Limb (tissue), 2 donors: Measurements from ENCODE around the gene TMC1.

Source experiments
- DNase-seq, 2 donors: peaks; one replicate each; pipeline ENCODE4 v3.0.0-alpha.2; 2016; ENCODE audit errors: extremely low spot score in 2 of 2

TMC1 gene

GRCh38 chr9:72600671-72601070, 79.3 kb downstream of the TMC1 start:
- DNase-seq, result no peak

- no peak for DNase-seq
Measured at GRCh38 chr9:72601615-72602014, 80.2 kb downstream of the TMC1 start.

DNA sequence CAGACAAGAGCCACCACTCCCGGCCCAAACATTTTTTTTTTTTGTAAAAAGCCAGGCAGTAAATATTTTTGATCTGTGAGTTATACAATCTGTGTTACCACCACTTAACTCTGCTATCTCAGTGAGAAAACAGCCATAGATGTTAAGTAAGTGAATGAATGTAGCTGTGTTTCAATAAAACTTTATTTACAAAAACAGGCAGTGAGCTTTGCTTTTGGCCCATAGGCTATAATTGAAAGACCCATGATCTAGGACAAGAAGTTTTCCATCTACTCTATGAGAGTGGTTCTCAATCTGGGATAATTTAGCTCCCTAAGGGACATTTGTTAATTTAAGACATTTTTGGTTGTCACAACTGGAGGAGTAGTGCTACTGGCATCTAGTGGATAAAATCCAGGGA, 91.0 kb downstream of the TMC1 start:
- DNase-seq, result no peak

DNA sequence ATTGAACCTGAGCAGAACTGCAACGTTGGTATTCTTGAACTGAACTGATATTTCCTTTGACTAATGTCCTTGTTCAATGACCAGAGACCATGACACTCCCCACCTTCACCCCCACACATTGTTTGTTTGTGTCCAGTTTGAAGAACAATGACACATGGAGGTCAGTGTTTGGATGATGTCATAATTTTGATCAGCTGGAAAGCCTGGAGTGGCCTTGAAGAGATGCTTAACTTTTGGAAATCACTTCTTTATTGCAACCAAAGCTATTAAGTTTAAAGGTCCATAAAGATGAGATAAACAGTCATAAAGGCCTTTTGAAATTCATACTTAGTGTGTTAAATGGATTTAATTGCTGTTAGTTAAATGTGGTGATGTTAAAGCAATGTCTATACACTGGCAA, 92.7 kb downstream of the TMC1 start:
- no peak for DNase-seq

- no peak for DNase-seq
Measured at GRCh38 chr9:72615931-72616330, 94.5 kb downstream of the TMC1 start.

- DNase-seq, result no peak
Measured at GRCh38 chr9:72618811-72619210, 97.4 kb downstream of the TMC1 start.

DNA sequence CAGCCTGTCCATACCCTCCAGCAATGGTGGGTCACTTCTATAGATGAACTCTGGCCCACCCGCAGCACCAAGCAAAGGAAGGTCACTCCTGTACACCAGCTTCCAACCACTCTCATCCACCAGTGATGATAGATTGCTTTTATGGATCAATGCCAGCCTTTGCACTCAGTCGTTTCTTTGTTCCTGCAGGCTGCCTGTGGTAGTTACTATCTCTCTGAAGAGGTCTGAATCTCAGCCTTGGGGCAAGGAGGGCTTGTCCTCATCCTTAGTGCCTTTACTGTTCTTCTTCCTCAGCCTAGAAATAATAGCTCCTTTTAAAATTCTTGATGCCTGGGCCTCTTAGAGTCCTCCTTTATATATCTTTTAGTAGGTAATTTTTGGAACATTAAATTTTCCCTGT, 100.8 kb downstream of the TMC1 start:
- no peak for DNase-seq

DNA sequence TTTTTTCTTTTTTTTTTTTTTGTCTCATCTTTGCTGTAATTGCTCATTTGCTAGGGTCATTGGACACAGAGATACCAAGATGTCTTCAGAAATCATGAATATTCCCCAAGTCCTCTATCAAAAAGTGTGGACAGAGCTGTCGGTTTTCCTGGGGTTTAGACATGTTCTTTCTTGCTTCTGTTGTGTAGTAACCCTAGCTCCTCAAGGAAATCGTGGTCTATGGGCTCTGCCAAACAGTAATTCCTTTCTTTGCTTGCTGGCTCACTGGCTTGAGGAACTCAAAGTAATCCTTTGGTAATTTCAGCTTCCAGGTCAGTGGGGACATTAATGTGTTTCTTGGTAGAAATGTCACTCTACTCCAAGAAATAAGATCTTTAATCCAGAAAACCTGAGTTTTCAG, 101.7 kb downstream of the TMC1 start:
- no peak for DNase-seq

- DNase-seq, result no peak
Measured at GRCh38 chr9:72627147-72627546, 105.7 kb downstream of the TMC1 start.

DNA sequence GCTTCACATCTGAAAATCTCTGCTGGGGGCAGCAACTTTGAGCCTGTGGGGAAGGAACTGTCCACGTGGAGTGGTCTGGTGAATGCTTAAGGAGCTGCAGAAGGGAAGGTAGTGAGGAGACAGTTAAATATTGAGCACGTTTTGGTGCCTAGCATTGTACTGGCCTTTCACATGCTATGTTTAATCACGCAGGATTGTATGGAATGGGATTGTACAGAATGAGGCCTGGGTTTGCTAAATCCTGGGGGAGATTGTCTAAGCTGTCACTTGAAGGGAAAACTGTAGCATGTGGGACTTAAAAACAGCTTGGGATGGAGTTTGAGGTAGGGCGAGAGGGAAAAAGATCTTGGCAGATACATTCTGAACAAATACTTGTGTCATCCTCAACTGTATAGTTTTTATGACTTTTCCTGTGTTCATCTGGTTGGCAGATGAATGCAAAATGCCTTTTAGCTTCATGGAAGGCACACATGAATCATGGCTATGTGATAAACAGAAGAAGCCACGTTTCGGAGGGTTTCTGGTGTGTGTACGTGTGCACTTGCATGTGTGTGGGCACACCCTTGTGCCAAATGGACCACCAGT, 106.6 kb downstream of the TMC1 start:
- DNase-seq, result no peak

DNA sequence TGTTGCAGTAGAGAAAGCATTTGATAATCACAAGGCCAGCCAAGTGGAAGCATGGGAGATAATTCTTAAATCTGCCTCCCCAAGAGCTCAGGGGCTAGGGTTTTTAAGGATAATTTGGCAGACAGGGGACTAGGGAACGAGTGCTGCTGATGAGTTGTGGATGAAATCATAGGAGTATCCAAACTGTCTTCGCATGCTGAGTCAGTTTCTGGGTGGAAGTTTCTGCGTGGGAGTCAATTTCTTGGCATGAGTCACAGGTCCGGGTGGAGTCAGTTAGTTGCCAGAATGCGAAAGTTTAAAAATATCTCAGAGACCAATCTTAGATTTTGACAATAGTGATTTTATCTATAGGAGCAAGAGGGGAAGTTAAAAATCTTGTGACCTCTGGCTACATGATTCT, 112.6 kb downstream of the TMC1 start:
- no peak for DNase-seq

GRCh38 chr9:72635197-72635596, 113.8 kb downstream of the TMC1 start:
- DNase-seq, result no peak

- DNase-seq, result no peak
Measured at GRCh38 chr9:72636621-72637020, 115.2 kb downstream of the TMC1 start.

DNA sequence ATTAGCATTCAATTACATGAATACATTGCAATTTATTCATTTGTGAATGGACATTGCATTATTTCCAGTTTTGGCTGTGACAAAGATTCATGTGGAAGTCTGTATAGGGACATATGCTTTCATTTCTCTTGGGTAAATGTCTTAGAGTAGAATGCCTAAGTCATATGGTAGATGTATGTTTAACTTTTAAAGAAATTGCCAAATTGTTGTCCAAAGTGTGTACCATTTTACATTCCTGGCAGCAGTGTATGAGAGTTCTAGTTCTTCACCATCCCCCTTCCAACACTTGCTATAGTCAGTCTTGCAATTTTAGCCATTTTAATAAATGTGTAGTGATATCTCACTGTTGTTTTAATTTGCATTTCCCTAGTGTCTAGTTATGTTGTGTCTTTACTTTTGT, 122.2 kb downstream of the TMC1 start:
- DNase-seq, result no peak

DNA sequence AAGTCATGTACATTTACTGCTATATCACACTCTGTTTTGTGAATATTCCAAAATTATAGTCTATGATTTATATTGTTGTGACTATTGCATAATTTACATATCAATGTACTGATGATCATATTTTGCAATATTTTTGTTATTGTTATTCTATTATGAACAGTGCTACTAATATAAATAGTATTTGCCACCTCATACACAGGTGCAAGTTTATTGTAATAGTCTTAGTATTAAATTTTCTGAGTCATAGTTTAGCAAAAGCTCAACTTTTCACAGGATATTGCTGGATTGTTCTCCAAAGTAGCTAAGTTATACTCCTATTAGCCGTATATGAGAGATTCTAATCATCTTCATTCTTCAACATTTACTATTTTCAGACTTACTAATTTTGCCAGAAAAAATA, 124.7 kb downstream of the TMC1 start:
- DNase-seq, result no peak

DNA sequence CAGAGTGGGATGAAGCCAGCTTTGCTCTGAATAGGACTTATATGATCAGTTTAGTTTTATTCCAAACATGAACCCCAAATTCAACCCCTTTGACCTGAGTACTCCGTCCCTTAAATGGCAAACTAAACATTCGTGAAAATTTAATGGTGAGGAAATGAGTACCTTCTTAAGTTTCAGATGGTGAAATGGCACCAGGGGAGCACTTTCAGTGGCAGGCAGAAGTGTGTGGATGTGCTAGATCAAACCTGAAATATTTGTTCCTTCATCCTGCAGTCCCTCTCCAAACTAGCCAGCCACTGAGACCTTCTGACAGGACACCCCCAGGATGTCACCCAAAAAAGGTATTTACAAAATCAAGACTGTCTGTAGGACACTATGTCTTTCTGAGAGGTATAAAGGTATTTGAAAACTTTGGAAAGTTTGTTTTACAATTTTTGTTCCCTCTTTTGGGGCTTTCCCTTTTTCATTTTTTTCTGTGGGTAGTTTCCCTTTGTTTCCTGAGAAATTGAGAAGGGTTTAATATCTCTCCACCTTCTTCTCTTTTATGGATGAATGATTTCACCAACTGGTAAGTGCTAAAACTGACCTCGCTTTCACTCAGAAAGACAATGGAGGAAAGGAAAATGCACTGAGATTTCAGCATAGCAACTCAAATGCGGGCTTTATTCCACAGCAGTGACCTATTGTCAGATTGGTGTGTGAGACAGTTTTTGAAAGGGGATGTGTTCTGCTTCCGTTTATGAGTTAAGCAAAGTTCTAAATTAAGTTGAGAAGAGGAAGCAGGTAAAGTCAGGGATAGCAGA, 127.1 kb downstream of the TMC1 start:
- DNase-seq, result no peak

DNA sequence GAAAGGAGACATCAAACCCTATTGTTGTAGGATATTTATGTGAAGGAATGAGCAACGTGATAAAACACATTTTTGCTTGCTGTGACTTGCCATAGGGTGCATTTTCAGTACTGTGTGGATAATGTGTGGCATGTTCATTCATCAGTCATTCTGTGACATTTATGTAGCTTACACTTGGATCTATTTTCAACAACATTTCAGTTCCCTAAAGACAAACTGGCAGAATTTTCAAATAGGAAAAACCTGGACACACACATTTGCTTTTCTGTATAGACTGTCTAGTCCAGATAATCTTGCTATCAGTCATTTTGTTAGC, 127.7 kb downstream of the TMC1 start:
- no peak for DNase-seq

DNA sequence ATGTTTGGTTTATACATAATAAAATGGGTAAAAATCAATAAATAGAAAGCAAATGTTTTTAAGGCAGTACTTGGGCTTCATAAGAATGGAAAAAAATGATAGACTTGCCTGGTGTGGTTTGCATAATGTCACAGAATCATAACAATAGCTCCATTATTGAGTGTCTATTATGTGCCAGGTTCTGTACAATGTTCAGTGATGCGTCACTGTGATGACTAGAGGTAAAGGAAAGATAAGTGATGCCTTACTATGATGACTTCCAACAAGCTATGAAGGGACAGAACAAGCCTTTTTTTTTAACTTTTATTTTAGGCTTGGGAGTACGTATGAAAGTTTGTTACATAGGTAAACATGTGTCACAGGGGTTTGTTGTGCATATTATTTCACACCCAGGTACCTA, 128.8 kb downstream of the TMC1 start:
- no peak for DNase-seq

- no peak for DNase-seq
Measured at GRCh38 chr9:72656021-72656420, 134.6 kb downstream of the TMC1 start.

- no peak for DNase-seq
Measured at GRCh38 chr9:72657023-72657422, 135.6 kb downstream of the TMC1 start.

- DNase-seq, result no peak
Measured at GRCh38 chr9:72658703-72659102, 137.3 kb downstream of the TMC1 start.

- DNase-seq, result no peak
Measured at GRCh38 chr9:72661401-72662135, 140.2 kb downstream of the TMC1 start.

DNA sequence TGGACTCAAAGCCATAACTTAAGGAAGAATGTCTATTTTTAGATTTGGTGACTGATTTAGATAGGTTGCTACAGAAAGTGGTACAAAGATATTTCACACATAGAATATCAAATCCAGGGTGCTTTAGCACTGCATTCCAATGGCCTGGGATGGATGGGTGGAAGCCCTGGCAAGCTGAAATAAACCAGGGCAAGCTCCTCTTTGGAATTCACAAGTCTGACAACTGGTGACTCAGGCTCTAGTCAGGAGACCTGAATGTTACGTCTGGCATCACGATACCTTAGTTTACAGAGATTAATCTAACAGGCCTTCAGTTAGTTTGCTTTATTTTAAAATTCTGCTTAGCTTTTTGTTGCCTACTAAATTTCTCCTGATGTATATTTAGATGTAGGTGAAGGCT, 144.0 kb downstream of the TMC1 start:
- DNase-seq, result no peak
